ENCODE results near the gene CERCAM.

GRCh38 chr9:128412120-128412790 lies 8.4 kb upstream of the CERCAM start:
- TF ChIP-seq CTCF (IDR thresholded peaks at IDR 0.05; ENCODE audit: low read length) = peak; percentile 41
- no peak for TF ChIP-seq EZH2phosphoT487 (IDR thresholded peaks at IDR 0.05; ENCODE audit: low read length)
- TF ChIP-seq EZH2 (optimal IDR thresholded peaks at IDR 0.05; ENCODE audit: low read depth, low read length) = no peak

All from MM.1S (cell line).